GM23248 (cell line): Measurements from ENCODE around the gene B9D2. TPM values are rescaled to one million over a fixed set of nuclear protein-coding genes. Genes with fewer than 3 reads are reported as not detected.

Experiments used
- DNase-seq: peaks from one replicate; pipeline ENCODE4 v3.0.0-alpha.2; 2015
- H2AFZ ChIP-seq: fragments of 200-600 bp; sonication (generic); 2 replicates; pipeline ENCODE4 v1.6.1; 2016; ENCODE audit warnings: antibody characterized with exemption
- H3F3A ChIP-seq: fragments of 200-600 bp; sonication (generic); 2 replicates; pipeline ENCODE4 v1.6.1; 2016; ENCODE audit warnings: mild to moderate bottlenecking, antibody characterized with exemption, mixed run types; ENCODE audit not compliant: insufficient read depth
- H3K27ac ChIP-seq: fragments of 200-600 bp; sonication (generic); 2 replicates; pipeline ENCODE4 v1.5.1; 2016; ENCODE audit warnings: mild to moderate bottlenecking
- H3K27me3 ChIP-seq: fragments of 200-600 bp; sonication (generic); replicated peaks from 2 replicates; pipeline ENCODE4 v1.6.1; 2016; ENCODE audit warnings: mild to moderate bottlenecking; ENCODE audit not compliant: insufficient read depth
- H3K36me3 ChIP-seq: fragments of 200-600 bp; sonication (generic); 2 replicates; pipeline ENCODE4 v1.6.1; 2016; ENCODE audit warnings: low read depth, mild to moderate bottlenecking
- H3K4me1 ChIP-seq: fragments of 200-600 bp; sonication (generic); 2 replicates; pipeline ENCODE4 v1.6.1; 2016; ENCODE audit warnings: mild to moderate bottlenecking; ENCODE audit not compliant: insufficient read depth
- H3K4me2 ChIP-seq: fragments of 200-600 bp; sonication (generic); one replicate; pipeline ENCODE4 v1.6.1; 2016; ENCODE audit warnings: mild to moderate bottlenecking; ENCODE audit not compliant: unreplicated experiment
- H3K4me3 ChIP-seq: fragments of 200-600 bp; sonication (generic); 2 replicates; pipeline ENCODE4 v1.5.1; 2016; ENCODE audit warnings: mild to moderate bottlenecking
- H3K79me2 ChIP-seq: fragments of 200-600 bp; sonication (generic); 2 replicates; pipeline ENCODE4 v1.6.1; 2016; ENCODE audit warnings: mild to moderate bottlenecking; ENCODE audit not compliant: insufficient read depth
- H3K9ac ChIP-seq: fragments of 200-600 bp; sonication (generic); 2 replicates; pipeline ENCODE4 v1.6.1; 2016; ENCODE audit warnings: mild to moderate bottlenecking
- H3K9me2 ChIP-seq: fragments of 200-600 bp; sonication (generic); 2 replicates; pipeline ENCODE4 v1.6.1; 2016; ENCODE audit warnings: mixed run types, mild to moderate bottlenecking, moderate library complexity; ENCODE audit not compliant: insufficient read depth
- H3K9me3 ChIP-seq: fragments of 200-600 bp; sonication (generic); one replicate; pipeline ENCODE4 v1.6.1; 2017; ENCODE audit warnings: low read depth
- H4K20me1 ChIP-seq: fragments of 200-600 bp; sonication (generic); 2 replicates; pipeline ENCODE4 v1.6.0; 2016; ENCODE audit not compliant: insufficient read depth
- EZH2 ChIP-seq: fragments of 200-600 bp; sonication (generic); IDR thresholded peaks from 2 replicates; pipeline ENCODE4 v1.6.1; 2018; ENCODE audit warnings: antibody characterized with exemption, mild to moderate bottlenecking; ENCODE audit not compliant: insufficient read depth, poor library complexity, severe bottlenecking
- EZH2phosphoT487 ChIP-seq: fragments of 200-600 bp; sonication (generic); IDR thresholded peaks from 2 replicates; pipeline ENCODE4 v1.6.1; 2018; ENCODE audit warnings: antibody characterized with exemption, moderate library complexity, mild to moderate bottlenecking, low read depth; ENCODE audit not compliant: insufficient read depth
- WGBS, 2 experiments: methylation state at CpG; one replicate each; pipeline ENCODE4 v1.1.6; 2015 to 2017; ENCODE audit warnings: low lambda C conversion rate in 2 of 2, low coverage in 1 of 2; ENCODE audit errors: missing lambda C conversion rate in 2 of 2; 5-methylcytosine and 5-hydroxymethylcytosine counted together
- in situ Hi-C: fragments of 300-500 bp; cut with MboI; formaldehyde crosslinking; loops from 2 replicates; pipeline ENCODE4 v1.15.0; 2020
- polyA plus RNA-seq: library from polyadenylated mRNA; unstranded; fragments of >200 nt; fragmentation: Nextera tagmentation; extraction: Ambion mirVana; gene quantifications from 2 replicates; pipeline ENCODE4 v1.2.1, GENCODE V29; 2016
- total RNA-seq: library from RNA; depleted of rRNA; stranded (reverse); fragments of >200 nt; shearing (Covaris generic); gene quantifications from 2 replicates; pipeline ENCODE4 v1.2.3, GENCODE V29; 2014

B9D2 gene
- total and polyA plus RNA-seq, 2 experiments from 2014 or later: 9.6 to 13.2 TPM

DNA sequence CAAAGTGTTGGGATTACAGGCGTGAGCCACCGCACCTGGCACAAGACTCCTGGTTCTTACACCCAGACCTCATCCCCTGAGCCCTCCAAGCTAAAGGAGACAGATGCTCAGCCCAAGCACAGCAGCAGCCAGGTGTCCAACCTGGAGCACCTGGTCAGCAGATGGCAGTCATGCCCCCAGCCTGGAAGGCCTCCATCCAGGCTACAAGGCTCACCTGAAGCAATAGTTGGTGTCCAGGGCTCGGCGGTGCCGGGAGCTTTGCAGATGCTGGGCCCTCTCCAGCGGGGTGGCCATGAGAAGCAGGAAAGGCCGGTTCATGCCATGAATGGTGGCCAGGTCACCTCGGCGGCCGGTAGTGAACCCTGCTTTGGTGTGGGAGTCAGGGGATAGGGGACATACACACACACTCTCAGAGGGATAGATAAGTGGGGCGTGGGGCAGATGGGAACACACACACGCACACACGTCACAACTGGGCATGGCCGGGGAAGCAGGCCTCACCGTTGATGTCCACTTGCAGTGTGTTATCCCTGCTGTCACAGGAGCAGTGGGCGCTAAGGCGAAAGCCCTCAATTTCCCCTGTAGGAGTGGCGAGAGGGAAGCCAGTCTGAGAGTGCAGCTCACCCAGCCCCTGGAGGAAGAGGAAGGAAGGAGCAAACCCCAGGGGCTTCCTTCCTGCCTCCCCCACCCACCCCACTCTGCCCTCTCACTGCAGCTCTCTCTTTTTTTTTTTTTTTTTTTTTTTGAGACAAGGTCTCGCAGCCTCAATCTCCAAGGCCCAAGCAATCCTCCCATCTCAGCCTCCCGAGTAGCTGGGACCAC is 22.1 kb downstream of the B9D2 start:
- DNase-seq: no peak
- H3K36me3 ChIP-seq: peaks cover 42% of the 10 kb centered on the region; the same call in 1 of the 2 replicates
- WGBS, 2 experiments: 94 to 95% methylated on average over 20 of the region's 20 CpGs
- no peaks in the 10 kb centered on the region for H4K20me1 ChIP-seq
- H3K4me2 ChIP-seq: no peak overlapping the region
- H3K9me3 ChIP-seq: no peaks in the 10 kb centered on the region
- no peaks in the 10 kb centered on the region for H3K9me2 ChIP-seq
- in situ Hi-C loops: no loop called here
- no peaks in the 10 kb centered on the region for H3K27me3 ChIP-seq
- no peak overlapping the region for H3K4me3 ChIP-seq
- H3F3A ChIP-seq: peaks cover 3% of the 10 kb centered on the region
- H3K4me1 ChIP-seq: no peaks in the 10 kb centered on the region
- H2AFZ ChIP-seq: no peak overlapping the region
- TF ChIP-seq EZH2phosphoT487 (no peak), EZH2 (no peak)
- H3K9ac ChIP-seq: no peak overlapping the region
- no peak overlapping the region for H3K27ac ChIP-seq
- H3K79me2 ChIP-seq: peaks cover 71% of the 10 kb centered on the region

DNA sequence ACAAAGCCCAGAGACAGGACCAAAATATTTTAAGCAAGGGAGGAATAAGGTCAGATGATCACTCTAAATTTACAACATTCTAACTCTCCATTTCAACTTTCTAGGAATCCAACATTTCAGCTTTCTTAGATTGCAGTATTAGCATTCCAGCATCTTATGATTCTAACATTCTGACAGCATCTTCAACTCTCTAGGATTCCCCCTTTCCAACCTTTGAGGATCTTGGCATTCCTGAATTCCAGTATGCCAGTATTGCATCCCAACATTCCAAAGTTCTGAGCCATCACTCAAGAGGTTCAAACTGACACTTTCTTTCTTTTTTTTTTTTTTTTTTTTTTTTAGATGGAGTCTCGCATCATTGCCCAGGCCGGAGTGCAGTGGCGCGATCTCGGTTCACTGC is 24.0 kb downstream of the B9D2 start:
- H3K36me3 ChIP-seq: peaks cover 41% of the 10 kb centered on the region; the same call in 1 of the 2 replicates
- H3K79me2 ChIP-seq: peaks cover 70% of the 10 kb centered on the region
- H3K27ac ChIP-seq: no peak overlapping the region
- peak; percentile 25 for DNase-seq
- H3K4me1 ChIP-seq: no peaks in the 10 kb centered on the region
- peaks cover 3% of the 10 kb centered on the region for H3F3A ChIP-seq
- H3K9me2 ChIP-seq: no peaks in the 10 kb centered on the region
- no peak overlapping the region for H3K4me2 ChIP-seq
- in situ Hi-C loops: no loop called here
- no peaks in the 10 kb centered on the region for H3K27me3 ChIP-seq
- H3K9me3 ChIP-seq: no peaks in the 10 kb centered on the region
- TF ChIP-seq EZH2 (no peak), EZH2phosphoT487 (no peak)
- H3K4me3 ChIP-seq: no peak overlapping the region
- no peaks in the 10 kb centered on the region for H4K20me1 ChIP-seq
- WGBS, 2 experiments: 95 to 99% methylated on average over 5 of the region's 5 CpGs
- no peak overlapping the region for H2AFZ ChIP-seq
- no peak overlapping the region for H3K9ac ChIP-seq

DNA sequence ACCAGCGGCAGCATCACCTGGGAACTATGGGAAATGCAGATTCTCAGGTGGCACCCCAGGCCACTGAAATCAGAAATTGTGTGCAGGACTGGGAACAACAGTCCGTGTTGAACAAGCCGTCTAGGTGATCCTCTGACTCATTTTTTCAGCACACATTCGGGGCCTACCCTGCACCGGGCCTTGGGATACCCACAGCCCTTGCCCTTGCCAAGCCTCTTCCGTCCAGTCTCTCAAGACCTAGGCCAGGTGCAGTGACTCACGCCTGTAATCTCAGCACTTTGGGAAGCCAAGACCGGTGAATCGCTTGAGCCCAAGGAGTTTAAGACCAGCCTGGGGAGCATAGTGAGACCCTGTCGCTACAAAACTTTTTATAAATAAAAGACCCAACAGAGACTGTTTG is 28.5 kb downstream of the B9D2 start:
- no peak overlapping the region for H2AFZ ChIP-seq
- H3F3A ChIP-seq: peaks cover 9% of the 10 kb centered on the region
- H3K27ac ChIP-seq: no peak overlapping the region
- no peaks in the 10 kb centered on the region for H3K4me1 ChIP-seq
- no peaks in the 10 kb centered on the region for H4K20me1 ChIP-seq
- no peak for TF ChIP-seq EZH2
- no peak for TF ChIP-seq EZH2phosphoT487
- H3K36me3 ChIP-seq: peaks cover 42% of the 10 kb centered on the region; the same call in 1 of the 2 replicates
- no peaks in the 10 kb centered on the region for H3K9me3 ChIP-seq
- no peak for DNase-seq
- WGBS, 2 experiments: 91 to 96% methylated on average over 10 of the region's 10 CpGs
- H3K4me2 ChIP-seq: no peak overlapping the region
- H3K79me2 ChIP-seq: peaks cover 71% of the 10 kb centered on the region
- no peaks in the 10 kb centered on the region for H3K27me3 ChIP-seq
- in situ Hi-C loops: no loop called here
- H3K4me3 ChIP-seq: no peak overlapping the region
- no peaks in the 10 kb centered on the region for H3K9me2 ChIP-seq
- H3K9ac ChIP-seq: no peak overlapping the region

DNA sequence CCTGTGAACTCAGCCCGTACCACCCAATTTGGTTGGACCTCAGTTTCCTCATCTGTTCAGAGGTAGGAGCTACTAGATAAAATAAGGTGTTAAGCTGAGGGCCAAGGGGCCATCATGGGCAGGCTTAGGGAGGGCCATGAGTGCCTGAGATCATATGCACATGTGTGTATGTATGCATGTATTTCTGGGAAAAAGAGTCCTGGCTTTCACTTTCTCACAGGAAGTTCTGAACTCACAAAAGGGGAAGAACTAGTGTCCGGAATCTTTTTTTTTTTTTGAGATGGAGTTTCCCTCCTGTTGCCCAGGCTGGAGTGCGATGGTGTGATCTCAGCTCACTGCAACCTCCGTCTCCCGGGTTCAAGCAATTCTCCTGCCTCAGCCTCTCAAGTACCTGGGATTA is 29.2 kb downstream of the B9D2 start:
- Histone ChIP-seq H3K4me1 (no peaks in the 10 kb centered on the region), H3K9me3 (no peaks in the 10 kb centered on the region), H3K9me2 (no peaks in the 10 kb centered on the region), H3K9ac (no peak overlapping the region), H3F3A (peaks cover 15% of the 10 kb centered on the region), H3K79me2 (peaks cover 71% of the 10 kb centered on the region), H3K4me2 (no peak overlapping the region), H2AFZ (no peak overlapping the region), H3K36me3 (peaks cover 42% of the 10 kb centered on the region; the same call in 1 of the 2 replicates), H3K27ac (no peak overlapping the region), H3K4me3 (no peak overlapping the region), H4K20me1 (no peaks in the 10 kb centered on the region), H3K27me3 (no peaks in the 10 kb centered on the region)
- DNase-seq: no peak
- TF ChIP-seq EZH2 (no peak), EZH2phosphoT487 (no peak)
- WGBS, 2 experiments: 98 to 100% methylated on average over 5 of the region's 5 CpGs
- in situ Hi-C loops: no loop called here
